IMR-90 (cell line): ENCODE data around the gene ATG9B. TPM values are rescaled to one million over a fixed set of nuclear protein-coding genes. Genes with fewer than 3 reads are reported as not detected.

Experiments used
- ATAC-seq: fragments of 200-7000 bp; cut with Tn5 transposase; 2 replicates; pipeline ENCODE4 v1.9.1; 2020; ENCODE audit warnings: low read depth, mild to moderate bottlenecking, moderate library complexity
- BruUV-seq: library from RNA; stranded (reverse); fragments of 400-500 nt; replicated peaks from 2 replicates; lab custom pipeline; 2021; lab: Mats Ljungman, UMichigan
- CTCF ChIA-PET: fragments of 300-600 bp; formaldehyde crosslinking; extraction: SDS; loops from one replicate; lab custom pipeline; 2021; ENCODE audit warnings: antibody characterized with exemption; lab: Yijun Ruan, JAX
- POLR2A ChIA-PET: fragments of 300-600 bp; sonication (Branson Sonifier 250); formaldehyde crosslinking; loops from one replicate; lab custom pipeline; 2022; ENCODE audit warnings: antibody characterized with exemption; ENCODE audit not compliant: unreplicated experiment; lab: Charles Lee
- DNase-seq: peaks from one replicate; pipeline ENCODE4 v3.0.0; 2013
- H2AFZ ChIP-seq: replicated peaks from 2 replicates; pipeline ENCODE3; 2013; ENCODE audit warnings: low read length, mild to moderate bottlenecking; ENCODE audit not compliant: poor library complexity
- H2AK5ac ChIP-seq: 2 replicates; pipeline ENCODE4 v1.6.1; 2013; ENCODE audit warnings: low read depth, low read length, inconsistent platforms
- H2AK9ac ChIP-seq: replicated peaks from 2 replicates; pipeline ENCODE3; 2013; ENCODE audit warnings: mild to moderate bottlenecking, low read depth, low read length, moderate library complexity; ENCODE audit not compliant: poor library complexity
- H2BK120ac ChIP-seq: 2 replicates; pipeline ENCODE4 v1.6.1; 2013; ENCODE audit warnings: low read depth, low read length, inconsistent platforms
- H2BK15ac ChIP-seq: 3 replicates; pipeline ENCODE4 v1.6.1; 2013; ENCODE audit warnings: low read depth, low read length, inconsistent platforms
- H2BK20ac ChIP-seq: 2 replicates; pipeline ENCODE4 v1.6.1; 2013; ENCODE audit warnings: low read depth, mild to moderate bottlenecking, inconsistent platforms, low read length, moderate library complexity
- H2BK5ac ChIP-seq: 2 replicates; pipeline ENCODE4 v1.6.1; 2013; ENCODE audit warnings: mild to moderate bottlenecking, low read depth, low read length, inconsistent platforms; ENCODE audit not compliant: poor library complexity, severe bottlenecking
- H3K14ac ChIP-seq: replicated peaks from 2 replicates; pipeline ENCODE4 v1.6.1; 2013; ENCODE audit warnings: low read depth, low read length, inconsistent platforms
- H3K18ac ChIP-seq: 2 replicates; pipeline ENCODE4 v1.6.1; 2013; ENCODE audit warnings: low read depth, low read length, control low read depth
- H3K23ac ChIP-seq: 2 replicates; pipeline ENCODE4 v1.6.1; 2013; ENCODE audit warnings: low read depth, low read length, inconsistent platforms
- H3K27ac ChIP-seq: 2 replicates; pipeline ENCODE4 v1.5.1; 2013; ENCODE audit warnings: mild to moderate bottlenecking, control low read depth, low read length; ENCODE audit not compliant: insufficient read depth
- H3K27me3 ChIP-seq: 2 replicates; pipeline ENCODE4 v1.6.1; 2013; ENCODE audit warnings: low read length; ENCODE audit not compliant: control insufficient read depth, insufficient read depth
- H3K36me3 ChIP-seq: 2 replicates; pipeline ENCODE4 v1.6.1; 2013; ENCODE audit warnings: low read length, mixed read lengths; ENCODE audit not compliant: control insufficient read depth, insufficient read depth
- H3K4ac ChIP-seq: 2 replicates; pipeline ENCODE4 v1.6.1; 2013; ENCODE audit warnings: low read depth, low read length, inconsistent platforms
- H3K4me1 ChIP-seq: 2 replicates; pipeline ENCODE4 v1.6.1; 2013; ENCODE audit warnings: low read length, mixed read lengths; ENCODE audit not compliant: control insufficient read depth, insufficient read depth
- H3K4me2 ChIP-seq: 2 replicates; pipeline ENCODE4 v1.6.1; 2013; ENCODE audit warnings: low read depth, mild to moderate bottlenecking, control low read depth, low read length, moderate library complexity
- H3K4me3 ChIP-seq: 2 replicates; pipeline ENCODE4 v1.5.1; 2013; ENCODE audit warnings: low read depth, mild to moderate bottlenecking, control low read depth, low read length, moderate library complexity; ENCODE audit not compliant: insufficient read depth
- H3K56ac ChIP-seq: 2 replicates; pipeline ENCODE4 v1.6.1; 2013; ENCODE audit warnings: low read length, inconsistent platforms; ENCODE audit not compliant: insufficient read depth; ENCODE audit errors: extremely low read depth
- H3K79me1 ChIP-seq, 2 experiments: 2 replicates each; pipeline ENCODE4 v1.6.1; 2013; ENCODE audit warnings: low read length in 2 of 2, inconsistent platforms in 1 of 2, low read depth in 1 of 2
- H3K9ac ChIP-seq: 2 replicates; pipeline ENCODE4 v1.6.1; 2013; ENCODE audit warnings: low read depth, low read length, control low read depth
- H3K9me1 ChIP-seq: 2 replicates; pipeline ENCODE4 v1.6.1; 2013; ENCODE audit warnings: low read length, inconsistent platforms; ENCODE audit not compliant: insufficient read depth
- H3K9me3 ChIP-seq: 2 replicates; pipeline ENCODE4 v1.6.1; 2013; ENCODE audit warnings: low read length; ENCODE audit not compliant: control insufficient read depth, insufficient read depth
- H4K20me1 ChIP-seq: 2 replicates; pipeline ENCODE4 v1.6.1; 2013; ENCODE audit warnings: low read length, inconsistent platforms; ENCODE audit not compliant: insufficient read depth
- H4K5ac ChIP-seq: 2 replicates; pipeline ENCODE4 v1.6.1; 2013; ENCODE audit warnings: mild to moderate bottlenecking, low read depth, low read length, control low read depth
- H4K8ac ChIP-seq, 2 experiments: 2 replicates each; pipeline ENCODE4 v1.6.1; 2013; ENCODE audit warnings: low read depth in 2 of 2, low read length in 2 of 2, control low read depth in 1 of 2, inconsistent platforms in 1 of 2
- H4K91ac ChIP-seq: 2 replicates; pipeline ENCODE4 v1.6.1; 2013; ENCODE audit warnings: low read depth, low read length, inconsistent platforms; ENCODE audit not compliant: insufficient read depth
- POLR2A ChIP-seq: IDR thresholded peaks from 2 replicates; pipeline ENCODE4 v1.6.1; 2012; ENCODE audit warnings: mild to moderate bottlenecking, low read depth, low read length
- RCOR1 ChIP-seq: IDR thresholded peaks from 2 replicates; pipeline ENCODE4 v1.6.1; 2012; ENCODE audit warnings: mild to moderate bottlenecking, low read length, improper control_type of control experiment; ENCODE audit not compliant: insufficient replicate concordance
- WGBS, 2 experiments: methylation state at CpG; one replicate each; pipeline versions ENCODE4 v1.1.5 to v1.1.7; 2013; ENCODE audit warnings: missing lambda C conversion rate in 2 of 2; ENCODE audit not compliant: insufficient read length in 1 of 2; ENCODE audit errors: extremely low coverage in 2 of 2; 5-methylcytosine and 5-hydroxymethylcytosine counted together
- dilution Hi-C: fragments of 300-500 bp; cut with HindIII; formaldehyde crosslinking; loops from one replicate; pipeline ENCODE4 v1.14.3; 2018; ENCODE audit warnings: low sequenced_read_pairs; ENCODE audit not compliant: unreplicated experiment
- in situ Hi-C: fragments of 300-500 bp; cut with MboI; formaldehyde crosslinking; loops from 3 replicates; pipeline ENCODE4 v1.14.3; 2019; ENCODE audit warnings: low sequenced_read_pairs, inconsistent platforms, mixed read lengths
- intact Hi-C: fragments of 100-400 bp; cut with micrococcal nuclease; formaldehyde crosslinking; loops from 2 replicates; pipeline ENCODE4 v1.10.0; 2022
- polyA plus RNA-seq, 3 experiments: library from polyadenylated mRNA; depleted of rRNA; stranded (reverse); fragments of >200 nt; gene quantifications; 2 replicates each; pipeline ENCODE4 v1.2.3, GENCODE V29; 2012; ENCODE audit warnings: low replicate concordance in 1 of 3
- total RNA-seq: library from RNA; depleted of rRNA; stranded (reverse); fragments of >200 nt; gene quantifications from 2 replicates; pipeline ENCODE4 v1.2.3, GENCODE V29; 2012
- TF ChIP-seq, protein P1 (sequence below): conservative IDR thresholded peaks from 2 replicates; pipeline ENCODE4 v1.5.1; 2012; ENCODE audit warnings: mild to moderate bottlenecking, low read depth, low read length, improper control_type of control experiment

The ATG9B gene
- total and polyA plus RNA-seq, 2 of the 4 experiments (the other 2 are of a cell fraction) = 0.18 to 0.91 TPM

GRCh38 chr7:151032936-151033863, 8.9 kb upstream of the ATG9B start:
- POLR2A ChIA-PET = no interaction called here
- DNase-seq (no peak), ATAC-seq (no peak)
- H4K20me1 ChIP-seq = no peaks in the 10 kb centered on the region
- no peak overlapping the region for H4K5ac ChIP-seq
- no peak overlapping the region for H2AK9ac ChIP-seq
- no peak overlapping the region for H3K56ac ChIP-seq
- no peak overlapping the region for H2BK20ac ChIP-seq
- CTCF ChIA-PET = interaction anchor here (0.5 kb wide), 1 partner anchor 21 kb away, joined by 3 read pairs; no protein-coding TSS in a partner anchor
- no peak overlapping the region for H3K4me2 ChIP-seq
- H2AFZ ChIP-seq = no peak overlapping the region
- TF ChIP-seq RCOR1 = no peak
- TF ChIP-seq, protein P1, sequence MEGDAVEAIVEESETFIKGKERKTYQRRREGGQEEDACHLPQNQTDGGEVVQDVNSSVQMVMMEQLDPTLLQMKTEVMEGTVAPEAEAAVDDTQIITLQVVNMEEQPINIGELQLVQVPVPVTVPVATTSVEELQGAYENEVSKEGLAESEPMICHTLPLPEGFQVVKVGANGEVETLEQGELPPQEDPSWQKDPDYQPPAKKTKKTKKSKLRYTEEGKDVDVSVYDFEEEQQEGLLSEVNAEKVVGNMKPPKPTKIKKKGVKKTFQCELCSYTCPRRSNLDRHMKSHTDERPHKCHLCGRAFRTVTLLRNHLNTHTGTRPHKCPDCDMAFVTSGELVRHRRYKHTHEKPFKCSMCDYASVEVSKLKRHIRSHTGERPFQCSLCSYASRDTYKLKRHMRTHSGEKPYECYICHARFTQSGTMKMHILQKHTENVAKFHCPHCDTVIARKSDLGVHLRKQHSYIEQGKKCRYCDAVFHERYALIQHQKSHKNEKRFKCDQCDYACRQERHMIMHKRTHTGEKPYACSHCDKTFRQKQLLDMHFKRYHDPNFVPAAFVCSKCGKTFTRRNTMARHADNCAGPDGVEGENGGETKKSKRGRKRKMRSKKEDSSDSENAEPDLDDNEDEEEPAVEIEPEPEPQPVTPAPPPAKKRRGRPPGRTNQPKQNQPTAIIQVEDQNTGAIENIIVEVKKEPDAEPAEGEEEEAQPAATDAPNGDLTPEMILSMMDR = 0 out of 2 replicates have a peak, but pooled peaks have one; percentile 8
- no peak for TF ChIP-seq POLR2A
- H3K23ac ChIP-seq = no peak overlapping the region
- no peak overlapping the region for H4K91ac ChIP-seq
- no peak overlapping the region for H3K14ac ChIP-seq
- no peak overlapping the region for H3K4ac ChIP-seq
- H3K9ac ChIP-seq = no peak overlapping the region
- H3K4me3 ChIP-seq = no peak overlapping the region
- H3K27me3 ChIP-seq = no peaks in the 10 kb centered on the region
- H2AK5ac ChIP-seq = no peak overlapping the region
- peaks cover 3% of the 10 kb centered on the region; the same call in 1 of the 2 replicates for H3K9me1 ChIP-seq
- BruUV-seq = no TSS peak
- H3K9me3 ChIP-seq = no peaks in the 10 kb centered on the region
- H3K4me1 ChIP-seq = peaks cover 3% of the 10 kb centered on the region; the same call in 1 of the 2 replicates
- H3K79me1 ChIP-seq = peaks cover 10 to 26% of the 10 kb centered on the region in 2 experiments; a peak in 3 of 4 replicates
- intact Hi-C loops = no loop called here
- H3K27ac ChIP-seq = no peak overlapping the region
- WGBS, 2 experiments = 80% methylated on average over 3 of the region's 17 CpGs; no CpG with 5 or more reads in 1 of the 2 experiments
- peaks cover 30% of the 10 kb centered on the region for H3K36me3 ChIP-seq
- no peak overlapping the region for H2BK15ac ChIP-seq
- no peak overlapping the region for H2BK120ac ChIP-seq
- H3K18ac ChIP-seq = no peak overlapping the region
- dilution Hi-C loops = no loop called here
- H4K8ac ChIP-seq = no peak overlapping the region
- in situ Hi-C loops = no loop called here
- no peak overlapping the region for H2BK5ac ChIP-seq
